Transverse colon (tissue), 4 donors: ENCODE data around the gene STK32C. TPM values are rescaled to one million over a fixed set of nuclear protein-coding genes. Genes with fewer than 3 reads are reported as not detected.

Experiments used
- DNase-seq: peaks from one replicate; pipeline ENCODE4 v3.0.0-alpha.2; 2019
- H3K27ac ChIP-seq, 4 donors: fragments of 200-600 bp; sonication (generic); 2 replicates each; pipeline ENCODE4 v1.5.1; 2016 to 2018; ENCODE audit warnings: inconsistent platforms in 4 of 4
- H3K27me3 ChIP-seq: fragments of 200-600 bp; sonication (generic); 2 replicates; pipeline ENCODE4 v1.5.1; 2017; ENCODE audit warnings: inconsistent platforms
- H3K36me3 ChIP-seq, 4 donors: fragments of 200-600 bp; sonication (generic); 2 replicates each; pipeline ENCODE4 v1.5.1; 2017 to 2019; ENCODE audit warnings: inconsistent platforms in 4 of 4
- H3K4me1 ChIP-seq, 4 donors: fragments of 200-600 bp; sonication (generic); 2 replicates each; pipeline ENCODE4 v1.5.1; 2017 to 2020; ENCODE audit warnings: inconsistent platforms in 4 of 4
- H3K4me3 ChIP-seq, 4 donors: fragments of 200-600 bp; sonication (generic); 1 replicate in 1 of 4; 2 replicates in 3 of 4; pipeline versions ENCODE4 v1.5.1 to v1.6.1; 2017 to 2019; ENCODE audit warnings: inconsistent platforms in 4 of 4
- H3K9me3 ChIP-seq, 2 donors: fragments of 200-600 bp; sonication (generic); 2 replicates each; pipeline ENCODE4 v1.5.1; 2017 to 2019; ENCODE audit warnings: inconsistent platforms in 2 of 2
- CTCF ChIP-seq, 5 experiments: fragments of 200-600 bp in 3 of 5; fragments of 450-650 bp in 2 of 5; sonication (generic) in 3 of 5; IDR thresholded peaks; 1 replicate in 2 of 5; 2 replicates in 3 of 5; pipeline ENCODE4 v1.5.1; 2016 to 2017; ENCODE audit warnings: antibody characterized with exemption in 5 of 5, inconsistent platforms in 3 of 5, mild to moderate bottlenecking in 2 of 5, moderate library complexity in 1 of 5
- EP300 ChIP-seq: sonication (generic); formaldehyde crosslinking; IDR thresholded peaks from one replicate; pipeline ENCODE4 v1.6.1; 2017; ENCODE audit warnings: antibody characterized with exemption, low read depth
- POLR2A ChIP-seq: fragments of 450-650 bp; IDR thresholded peaks from one replicate; pipeline ENCODE4 v1.6.1; 2016; ENCODE audit warnings: antibody characterized with exemption, mild to moderate bottlenecking, moderate library complexity
- POLR2AphosphoS5 ChIP-seq, 3 donors: sonication (generic); formaldehyde crosslinking; IDR thresholded peaks; one replicate each; pipeline ENCODE4 v1.6.1; 2016; ENCODE audit warnings: antibody characterized with exemption in 3 of 3
- WGBS, 2 donors: methylation state at CpG; one replicate each; pipeline ENCODE4 v1.1.5; 2018; ENCODE audit warnings: low coverage in 1 of 2; 5-methylcytosine and 5-hydroxymethylcytosine counted together
- in situ Hi-C, 4 donors: fragments of 200-750 bp; cut with MboI; loops; one replicate each; pipeline versions ENCODE4 v1.15.0 to v1.15.1; 2017; ENCODE audit warnings: low sequenced_read_pairs in 3 of 4, low pct_ligation_motif_present in 1 of 4, low pct_unique_long_range_greater_than_20kb in 1 of 4
- intact Hi-C: fragments of 100-400 bp; cut with DNase I; formaldehyde crosslinking; loops from one replicate; pipeline ENCODE4 v1.15.1; 2023; ENCODE audit warnings: low total_unique reads
- total RNA-seq, 4 donors: library from RNA; depleted of rRNA; stranded (reverse); fragments of >200 nt; gene quantifications; one replicate each; pipeline ENCODE4 v1.1.0, GENCODE V29; 2016

Gene STK32C
- total RNA-seq, 4 donors from 2014 or later: 2.2 to 7.8 (median 3.7) TPM; not detected in 1

- H3K27ac ChIP-seq: no peak overlapping the region
- TF ChIP-seq CTCF (IDR thresholded peaks at IDR 0.05) (no peak), EP300 (no peak), POLR2A (no peak), POLR2AphosphoS5 (IDR thresholded peaks at IDR 0.05) (no peak)
- no peak overlapping the region for H3K4me3 ChIP-seq
- no peaks in the 10 kb centered on the region for H3K27me3 ChIP-seq
- peaks cover 0 to 14% (median 5%) of the 10 kb centered on the region in 4 donors for H3K4me1 ChIP-seq
- in situ Hi-C loops: loop anchor here (10.0 to 25.0 kb wide), 4 partner anchors 109 to 409 kb away; partner anchors contain the start of gene LRRC27 (in 1 of the 4)
- H3K36me3 ChIP-seq: no peaks in the 10 kb centered on the region
- DNase-seq: no peak
- 91% methylated on average over 12 of the region's 14 CpGs; no CpG with 5 or more reads in 1 of the 2 donors for WGBS, 2 donors
- no peaks in the 10 kb centered on the region for H3K9me3 ChIP-seq
- intact Hi-C loops: loop anchor here (5.0 kb wide), 1 partner anchor 224 kb away; no protein-coding TSS in a partner anchor
Observed at GRCh38 chr10:132228616-132229015, 79.1 kb downstream of the STK32C start.

DNA sequence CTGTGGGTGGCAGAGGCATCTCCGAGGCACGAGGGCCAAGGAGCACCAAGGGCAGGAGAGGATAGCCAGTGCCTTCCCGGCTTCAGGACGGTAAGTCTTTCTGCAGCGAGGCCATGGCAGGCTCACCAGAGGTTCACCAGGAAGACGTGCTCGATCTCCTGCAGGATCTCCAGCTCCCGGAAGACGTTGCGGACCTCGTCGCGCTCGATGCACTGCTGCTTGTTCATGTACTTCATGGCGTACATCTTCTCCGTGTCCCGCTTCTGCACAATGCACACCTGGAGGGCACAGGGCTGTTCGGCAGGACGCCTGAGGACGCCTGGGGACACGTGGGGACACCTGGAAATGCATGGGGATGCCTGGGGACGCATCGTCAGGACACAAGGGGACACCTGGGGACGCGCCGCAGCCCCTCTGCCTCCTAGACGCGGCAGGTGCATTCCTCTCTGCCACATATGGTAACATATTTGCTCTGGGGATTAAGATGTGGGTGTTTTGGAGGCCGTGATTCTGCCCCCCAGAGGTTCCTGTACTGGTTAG, 79.8 kb downstream of the STK32C start:
- in situ Hi-C loops (loop anchor here (10.0 to 25.0 kb wide), 4 partner anchors 109 to 409 kb away; partner anchors contain the start of gene LRRC27 (in 1 of the 4)), intact Hi-C loops (loop anchor here (5.0 kb wide), 1 partner anchor 224 kb away; no protein-coding TSS in a partner anchor)
- TF ChIP-seq POLR2A (no peak), CTCF (IDR thresholded peaks at IDR 0.05) (no peak), EP300 (no peak), POLR2AphosphoS5 (IDR thresholded peaks at IDR 0.05) (no peak)
- no peaks in the 10 kb centered on the region for H3K27me3 ChIP-seq
- 60 to 89% methylated on average over 1 to 29 of the region's 29 CpGs for WGBS, 2 donors
- H3K9me3 ChIP-seq: no peaks in the 10 kb centered on the region
- no peak overlapping the region for H3K4me3 ChIP-seq
- H3K36me3 ChIP-seq: no peaks in the 10 kb centered on the region
- H3K27ac ChIP-seq: no peak overlapping the region
- no peak for DNase-seq
- H3K4me1 ChIP-seq: peaks cover 0 to 14% (median 5%) of the 10 kb centered on the region in 4 donors

GRCh38 chr10:132226586-132227405, 81.0 kb downstream of the STK32C start:
- Histone ChIP-seq H3K36me3 (no peaks in the 10 kb centered on the region), H3K9me3 (no peaks in the 10 kb centered on the region), H3K4me1 (peaks cover 0 to 11% (median 5%) of the 10 kb centered on the region in 4 donors), H3K27me3 (no peaks in the 10 kb centered on the region), H3K27ac (no peak overlapping the region), H3K4me3 (no peak overlapping the region)
- WGBS, 2 donors: 87% methylated on average over 26 of the region's 27 CpGs; no CpG with 5 or more reads in 1 of the 2 donors
- no peak for DNase-seq
- in situ Hi-C loops (loop anchor here (10.0 to 25.0 kb wide), 4 partner anchors 111 to 411 kb away; partner anchors contain the start of gene LRRC27 (in 1 of the 4)), intact Hi-C loops (loop anchor here (5.0 kb wide), 1 partner anchor 226 kb away; no protein-coding TSS in a partner anchor)
- TF ChIP-seq POLR2AphosphoS5 (IDR thresholded peaks at IDR 0.05) (no peak), CTCF (IDR thresholded peaks at IDR 0.05) (no peak), EP300 (no peak), POLR2A (no peak)

GRCh38 chr10:132225849-132226205, 81.9 kb downstream of the STK32C start:
- Histone ChIP-seq H3K27me3 (no peaks in the 10 kb centered on the region), H3K36me3 (no peaks in the 10 kb centered on the region), H3K4me3 (no peak overlapping the region), H3K9me3 (no peaks in the 10 kb centered on the region), H3K4me1 (peaks cover 0 to 11% (median 5%) of the 10 kb centered on the region in 4 donors), H3K27ac (no peak overlapping the region)
- intact Hi-C loops (loop anchor here (5.0 kb wide), 1 partner anchor 226 kb away; no protein-coding TSS in a partner anchor), in situ Hi-C loops (loop anchor here (10.0 to 25.0 kb wide), 4 partner anchors 111 to 411 kb away; partner anchors contain the start of gene LRRC27 (in 1 of the 4))
- 67% methylated on average over 8 of the region's 8 CpGs; no CpG with 5 or more reads in 1 of the 2 donors for WGBS, 2 donors
- TF ChIP-seq POLR2A (no peak), CTCF (IDR thresholded peaks at IDR 0.05) (no peak), EP300 (no peak), POLR2AphosphoS5 (IDR thresholded peaks at IDR 0.05) (no peak)
- no peak for DNase-seq
